HG02870 (cell line): ENCODE results near the gene PGAP3.
"Not testable (repeated sequence)": the region's sequence is repeated elsewhere in the genome, so short reads cannot be mapped to it uniquely, and the experiment has no call there.

Experiments
- ATAC-seq: cut with Tn5 transposase; IDR thresholded peaks from one replicate; pipeline ENCODE4 v1.9.1; 2021; ENCODE audit warnings: mild to moderate bottlenecking, moderate library complexity; ENCODE audit not compliant: unreplicated experiment

PGAP3 gene

DNA sequence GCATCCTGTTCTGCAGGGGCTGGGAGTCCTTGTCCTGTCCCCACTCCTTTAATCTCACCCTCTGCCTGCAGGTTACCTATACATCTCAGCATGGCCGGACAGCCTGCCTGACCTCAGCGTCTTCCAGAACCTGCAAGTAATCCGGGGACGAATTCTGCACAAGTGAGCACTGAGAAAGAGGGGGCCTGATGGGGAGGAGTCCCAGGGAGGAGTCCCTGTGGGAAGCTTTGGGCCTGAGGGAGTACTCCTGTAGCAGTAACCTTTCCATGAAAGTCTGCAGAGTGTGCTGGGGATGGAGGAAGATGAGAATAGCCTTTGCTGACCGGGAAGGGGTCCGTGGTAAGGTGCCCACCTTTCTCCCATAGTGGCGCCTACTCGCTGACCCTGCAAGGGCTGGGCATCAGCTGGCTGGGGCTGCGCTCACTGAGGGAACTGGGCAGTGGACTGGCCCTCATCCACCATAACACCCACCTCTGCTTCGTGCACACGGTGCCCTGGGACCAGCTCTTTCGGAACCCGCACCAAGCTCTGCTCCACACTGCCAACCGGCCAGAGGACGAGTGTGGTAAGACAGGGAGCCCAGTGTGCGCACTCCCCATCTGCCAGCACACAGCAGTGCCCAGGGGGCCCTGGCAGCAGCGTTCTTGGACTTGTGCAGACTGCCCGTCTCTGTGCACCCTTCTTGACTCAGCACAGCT is 27.7 kb upstream of the PGAP3 start:
- ATAC-seq: no peak

DNA sequence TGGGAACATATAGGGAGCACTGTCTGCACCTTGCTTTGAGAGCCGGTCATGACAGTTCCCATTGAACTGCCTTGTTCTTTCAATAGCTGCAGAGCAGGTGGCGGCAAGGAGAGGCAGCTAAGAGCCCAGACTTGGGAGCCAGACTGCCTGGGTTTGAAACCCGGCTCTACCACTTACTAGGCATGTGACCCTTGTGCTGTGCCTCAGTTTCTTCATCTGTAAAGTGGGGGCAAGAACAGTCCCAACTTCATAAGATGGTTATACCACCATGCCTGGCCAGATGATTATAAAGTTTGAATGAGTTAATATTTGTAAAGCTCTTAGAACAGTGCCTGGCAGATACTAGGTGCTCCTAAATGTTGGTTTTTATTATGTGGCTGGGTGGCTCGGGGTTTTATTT is 26.4 kb upstream of the PGAP3 start:
- no peak for ATAC-seq

GRCh38 chr17:39711851-39712250 is 24.0 kb upstream of the PGAP3 start:
- no peak for ATAC-seq

- ATAC-seq: not testable (repeated sequence)
These were observed 23.2 kb upstream of the PGAP3 start for GRCh38 chr17:39711071-39711470.

DNA sequence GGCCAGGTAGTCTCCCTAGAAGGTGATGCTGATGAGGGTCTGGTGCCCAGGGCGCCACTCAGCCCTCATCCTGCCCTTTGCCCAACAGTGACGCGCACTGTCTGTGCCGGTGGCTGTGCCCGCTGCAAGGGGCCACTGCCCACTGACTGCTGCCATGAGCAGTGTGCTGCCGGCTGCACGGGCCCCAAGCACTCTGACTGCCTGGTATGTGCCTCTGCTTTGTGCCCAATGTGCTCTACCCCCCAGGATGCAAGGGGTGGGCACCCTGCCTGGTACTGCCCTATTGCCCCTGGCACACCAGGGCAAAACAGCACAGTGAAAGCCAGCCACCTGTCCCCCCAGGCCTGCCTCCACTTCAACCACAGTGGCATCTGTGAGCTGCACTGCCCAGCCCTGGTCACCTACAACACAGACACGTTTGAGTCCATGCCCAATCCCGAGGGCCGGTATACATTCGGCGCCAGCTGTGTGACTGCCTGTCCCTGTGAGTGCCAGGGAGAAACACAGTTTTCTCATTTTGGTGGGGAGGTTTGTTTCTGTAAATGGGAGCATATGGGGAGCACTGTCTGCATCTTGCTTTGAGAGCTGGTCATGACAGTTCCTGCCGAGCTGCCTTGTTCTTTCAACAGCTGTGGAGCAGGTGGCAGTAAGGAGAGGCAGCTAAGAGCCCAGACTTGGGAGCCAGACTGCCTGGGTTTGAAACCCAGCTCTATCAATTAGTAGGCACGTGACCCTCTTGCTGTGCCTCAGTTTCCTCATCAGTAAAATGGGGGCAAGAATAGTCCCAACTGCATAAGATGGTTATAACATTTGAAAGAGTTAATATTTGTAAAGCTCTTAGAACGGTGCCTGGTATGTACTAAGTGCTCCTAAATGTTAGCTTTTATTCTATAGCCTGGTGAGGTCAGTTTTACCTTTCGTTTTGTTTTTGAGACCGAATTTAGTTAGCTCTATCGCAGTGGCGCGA is 22.4 kb upstream of the PGAP3 start:
- no peak for ATAC-seq

DNA sequence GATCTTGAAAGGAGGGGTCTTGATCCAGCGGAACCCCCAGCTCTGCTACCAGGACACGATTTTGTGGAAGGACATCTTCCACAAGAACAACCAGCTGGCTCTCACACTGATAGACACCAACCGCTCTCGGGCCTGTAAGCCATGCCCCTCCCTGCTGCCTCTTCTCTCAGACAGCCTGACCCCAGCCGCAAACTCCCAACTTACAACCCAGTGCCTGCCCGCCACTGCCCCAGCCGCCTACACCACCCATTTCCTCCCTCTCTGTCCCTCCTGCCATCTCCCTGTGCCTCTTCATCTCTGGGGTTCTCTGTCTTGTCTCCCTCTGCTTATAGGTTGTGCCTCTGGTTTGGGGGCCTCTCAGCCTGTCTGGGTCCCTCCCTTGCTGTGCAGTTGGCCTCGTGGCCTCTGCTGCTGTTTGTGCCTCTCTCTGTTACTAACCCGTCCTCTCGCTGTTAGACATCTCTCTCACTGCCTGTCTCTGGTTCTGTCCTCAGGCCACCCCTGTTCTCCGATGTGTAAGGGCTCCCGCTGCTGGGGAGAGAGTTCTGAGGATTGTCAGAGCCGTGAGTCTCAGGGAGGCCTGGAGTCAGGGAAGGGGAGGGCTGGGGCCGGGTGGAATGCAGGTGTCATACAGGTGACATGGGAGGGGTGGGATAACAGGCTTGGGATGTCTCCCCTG is 21.6 kb upstream of the PGAP3 start:
- no peak for ATAC-seq

DNA sequence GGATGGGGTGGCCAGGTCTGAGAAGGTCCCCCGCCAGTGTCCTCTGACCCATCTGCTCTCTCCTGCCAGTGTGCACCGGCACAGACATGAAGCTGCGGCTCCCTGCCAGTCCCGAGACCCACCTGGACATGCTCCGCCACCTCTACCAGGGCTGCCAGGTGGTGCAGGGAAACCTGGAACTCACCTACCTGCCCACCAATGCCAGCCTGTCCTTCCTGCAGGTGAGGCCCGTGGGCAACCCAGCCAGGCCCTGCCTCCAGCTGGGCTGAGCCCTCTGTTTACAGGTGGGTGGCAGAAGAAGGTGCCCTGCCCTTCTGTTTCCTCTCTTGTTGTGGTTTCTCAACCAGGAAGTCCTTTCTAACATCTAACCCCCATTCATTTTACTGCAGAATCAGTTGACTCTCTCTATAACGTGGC is 19.1 kb upstream of the PGAP3 start:
- ATAC-seq: no peak

- ATAC-seq: no peak
These were observed 18.5 kb upstream of the PGAP3 start for GRCh38 chr17:39706383-39706782.

DNA sequence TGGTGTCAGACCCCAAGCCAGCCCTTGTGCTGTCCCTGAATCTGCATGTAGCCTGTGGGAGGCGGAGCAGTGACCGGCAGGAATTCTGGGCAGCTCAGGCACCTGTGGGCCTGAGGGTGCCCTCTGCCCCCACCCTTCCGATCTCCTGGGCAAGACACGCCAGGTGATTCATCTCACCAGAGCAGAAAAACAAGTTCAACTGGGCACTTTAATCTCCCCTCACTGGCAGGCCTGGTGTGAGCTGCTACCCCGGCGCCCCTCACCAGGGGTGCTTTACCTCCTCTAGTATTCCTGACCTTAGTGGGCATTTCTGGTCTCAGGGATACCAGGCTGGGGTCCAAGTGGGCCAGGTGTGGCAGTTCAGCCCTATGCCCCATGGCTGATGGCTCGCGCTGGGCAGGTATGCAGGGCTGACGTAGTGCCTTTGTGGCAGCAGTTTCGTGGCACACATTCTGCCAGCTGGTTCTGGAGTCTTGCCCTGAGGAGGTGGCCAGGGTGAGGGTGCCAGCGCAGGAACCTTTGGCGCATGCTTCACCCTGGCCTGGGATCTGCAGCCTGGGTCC is 18.0 kb upstream of the PGAP3 start:
- ATAC-seq: no peak

GRCh38 chr17:39704821-39705551 is 17.1 kb upstream of the PGAP3 start:
- ATAC-seq: no peak

- no peak for ATAC-seq
These were observed 16.1 kb upstream of the PGAP3 start for GRCh38 chr17:39703913-39704312.

DNA sequence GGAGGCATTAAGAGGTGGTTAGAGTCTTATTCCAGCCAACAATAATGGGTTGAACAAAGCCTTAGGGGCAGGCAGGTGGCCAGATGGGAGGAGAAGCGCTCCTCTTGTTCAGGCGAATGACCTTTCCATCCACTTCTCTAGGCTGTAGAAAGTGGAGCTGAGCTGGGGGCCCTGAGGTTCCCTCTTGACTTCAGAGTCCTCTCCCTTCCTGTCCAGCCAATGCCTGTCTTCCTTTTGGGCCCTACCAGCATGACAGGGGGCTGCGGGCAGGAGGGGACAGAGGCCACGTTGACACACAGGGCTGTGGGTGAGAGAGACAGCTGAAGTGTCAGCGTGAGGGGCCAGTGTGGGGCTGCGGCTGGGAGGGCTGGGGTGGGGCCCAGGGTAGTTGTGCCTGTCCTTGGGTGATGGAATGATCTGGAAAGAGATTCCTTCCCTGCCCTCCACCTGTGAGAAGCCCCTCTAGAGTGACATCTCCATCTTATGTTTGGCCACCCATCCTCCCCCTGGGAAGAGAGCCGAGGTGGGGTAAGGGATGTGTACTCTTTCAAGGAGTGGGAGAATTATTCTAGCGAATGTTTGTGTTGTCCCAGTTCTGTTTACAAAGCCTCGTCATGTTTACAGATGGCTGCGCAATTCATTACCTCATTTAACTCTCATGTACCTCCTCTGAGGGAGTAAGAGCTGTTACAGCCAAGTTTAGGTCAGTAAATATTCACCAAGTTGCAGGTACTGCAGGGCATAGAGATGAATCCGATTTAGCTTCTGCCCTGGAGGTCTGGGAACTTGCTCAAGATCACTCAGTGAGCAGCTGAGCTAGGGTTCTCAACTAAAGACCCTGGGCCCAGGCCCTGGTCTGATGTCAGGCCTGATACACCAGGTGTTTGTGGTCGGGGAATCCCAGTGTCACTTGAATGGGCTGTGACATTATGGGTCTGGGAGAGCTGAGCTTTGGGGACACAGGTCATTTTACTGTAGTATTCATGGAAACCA is 15.3 kb upstream of the PGAP3 start:
- ATAC-seq: no peak

- ATAC-seq: no peak
These were observed 14.0 kb upstream of the PGAP3 start for GRCh38 chr17:39701784-39702422.

DNA sequence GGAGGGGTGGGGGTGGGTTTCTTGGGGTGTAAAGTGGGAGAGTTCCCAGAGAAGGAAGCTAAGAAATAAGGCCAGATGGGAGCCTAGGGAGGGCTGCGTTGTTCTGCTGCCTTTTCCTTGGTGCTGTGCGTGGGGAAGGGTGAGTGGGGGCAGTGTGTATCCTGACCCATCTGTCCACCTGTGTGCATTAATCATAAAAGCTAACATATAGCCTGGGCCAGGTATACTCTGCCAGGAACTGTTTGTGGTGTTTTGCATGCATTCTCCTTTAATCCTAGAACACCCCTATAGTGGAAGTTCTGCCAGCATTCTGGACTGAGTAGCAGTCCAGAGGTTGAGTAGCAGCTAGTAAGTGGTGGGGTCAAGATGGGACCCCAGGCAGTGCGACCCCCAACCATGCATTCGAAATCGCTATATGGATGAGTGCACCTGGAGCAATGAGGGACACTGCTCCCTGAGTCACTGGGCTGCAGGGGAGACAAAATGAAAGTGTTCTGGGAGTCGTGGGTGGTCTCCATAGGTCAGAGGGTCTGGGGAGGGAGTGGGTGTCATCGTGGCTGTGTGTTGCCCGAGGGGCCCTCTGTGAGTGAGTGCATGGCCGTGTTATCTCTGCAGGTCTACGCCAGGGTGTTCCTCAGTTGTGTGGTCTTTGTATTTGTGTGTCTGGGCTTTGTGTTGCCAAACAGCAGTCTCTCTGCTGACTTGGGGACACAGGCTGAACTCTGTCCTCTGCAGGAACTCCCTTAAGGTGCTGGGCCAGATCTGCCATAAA is 13.3 kb upstream of the PGAP3 start:
- ATAC-seq: no peak

DNA sequence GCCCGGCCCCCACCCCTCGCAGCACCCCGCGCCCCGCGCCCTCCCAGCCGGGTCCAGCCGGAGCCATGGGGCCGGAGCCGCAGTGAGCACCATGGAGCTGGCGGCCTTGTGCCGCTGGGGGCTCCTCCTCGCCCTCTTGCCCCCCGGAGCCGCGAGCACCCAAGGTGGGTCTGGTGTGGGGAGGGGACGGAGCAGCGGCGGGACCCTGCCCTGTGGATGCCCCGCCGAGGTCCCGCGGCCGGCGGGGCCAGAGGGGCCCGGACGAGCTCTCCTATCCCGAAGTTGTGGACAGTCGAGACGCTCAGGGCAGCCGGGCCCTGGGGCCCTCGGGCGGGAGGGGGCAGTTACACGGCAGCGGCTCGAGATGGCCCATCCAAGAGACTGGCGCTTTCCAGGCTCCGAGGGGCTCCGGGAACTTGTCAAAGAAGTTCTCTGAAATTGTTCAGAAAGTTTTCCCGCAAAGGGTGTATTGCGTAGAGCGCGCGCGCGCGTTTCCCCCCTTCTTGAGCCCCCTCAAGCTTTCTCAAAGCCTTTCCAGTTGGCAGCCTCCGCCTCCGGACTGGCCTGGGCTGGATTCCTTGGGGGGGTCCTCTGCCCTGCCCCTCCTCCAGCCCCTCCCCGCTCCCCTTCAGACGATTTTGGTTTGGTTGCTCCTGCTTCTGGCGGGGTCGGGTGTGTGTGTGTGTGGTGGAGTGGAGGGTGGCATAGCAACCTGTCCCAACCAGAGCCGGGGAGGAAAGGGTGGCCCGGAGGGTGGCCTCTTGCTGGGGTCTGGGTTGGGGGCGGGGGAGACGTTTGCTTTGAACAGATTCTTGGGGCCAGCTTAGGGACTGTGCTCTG is 12.5 kb upstream of the PGAP3 start:
- ATAC-seq: no peak

DNA sequence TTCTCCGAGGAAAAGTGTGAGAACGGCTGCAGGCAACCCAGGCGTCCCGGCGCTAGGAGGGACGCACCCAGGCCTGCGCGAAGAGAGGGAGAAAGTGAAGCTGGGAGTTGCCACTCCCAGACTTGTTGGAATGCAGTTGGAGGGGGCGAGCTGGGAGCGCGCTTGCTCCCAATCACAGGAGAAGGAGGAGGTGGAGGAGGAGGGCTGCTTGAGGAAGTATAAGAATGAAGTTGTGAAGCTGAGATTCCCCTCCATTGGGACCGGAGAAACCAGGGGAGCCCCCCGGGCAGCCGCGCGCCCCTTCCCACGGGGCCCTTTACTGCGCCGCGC is 11.9 kb upstream of the PGAP3 start, which contains the start of gene ERBB2:
Gene ERBB2 (plus strand): TSS at position 247 of the 330 bp plus-strand sequence. CDS start 175 bp downstream, outside the sequence.
- ATAC-seq: no peak

DNA sequence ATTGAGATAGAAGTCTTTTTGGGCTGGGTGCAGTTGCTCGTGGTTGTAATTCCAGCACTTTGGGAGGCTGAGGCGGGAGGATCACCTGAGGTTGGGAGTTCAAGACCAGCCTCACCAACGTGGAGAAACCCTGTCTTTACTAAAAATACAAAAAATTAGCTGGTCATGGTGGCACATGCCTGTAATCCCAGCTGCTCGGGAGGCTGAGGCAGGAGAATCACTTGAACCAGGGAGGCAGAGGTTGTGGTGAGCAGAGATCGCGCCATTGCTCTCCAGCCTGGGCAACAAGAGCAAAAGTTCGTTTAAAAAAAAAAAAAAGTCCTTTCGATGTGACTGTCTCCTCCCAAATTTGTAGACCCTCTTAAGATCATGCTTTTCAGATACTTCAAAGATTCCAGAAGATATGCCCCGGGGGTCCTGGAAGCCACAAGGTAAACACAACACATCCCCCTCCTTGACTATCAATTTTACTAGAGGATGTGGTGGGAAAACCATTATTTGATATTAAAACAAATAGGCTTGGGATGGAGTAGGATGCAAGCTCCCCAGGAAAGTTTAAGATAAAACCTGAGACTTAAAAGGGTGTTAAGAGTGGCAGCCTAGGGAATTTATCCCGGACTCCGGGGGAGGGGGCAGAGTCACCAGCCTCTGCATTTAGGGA is 11.4 kb upstream of the PGAP3 start:
- not testable (repeated sequence) for ATAC-seq
